SK-N-SH (cell line): ENCODE results near the gene LPCAT1. TPM values are rescaled to one million over a fixed set of nuclear protein-coding genes. Genes with fewer than 3 reads are reported as not detected.

Source experiments
- CTCF ChIA-PET: fragments of 300-600, 350-600 bp; formaldehyde crosslinking; extraction: SDS; loops from one replicate; lab custom pipeline; 2021; lab: Yijun Ruan, JAX
- POLR2A ChIA-PET: fragments of 350-600 bp; sonication (Branson Sonifier 250); formaldehyde crosslinking; extraction: SDS; loops from one replicate; lab custom pipeline; 2020; ENCODE audit warnings: antibody characterized with exemption, inconsistent platforms; lab: Yijun Ruan, JAX
- DNase-seq: peaks from one replicate; pipeline ENCODE4 v3.0.0; 2012
- H2AFZ ChIP-seq: fragments of 200-600 bp; sonication (generic); 2 replicates; pipeline ENCODE4 v1.8.1; 2016; ENCODE audit warnings: antibody characterized with exemption, mild to moderate bottlenecking, low read depth
- H3F3A ChIP-seq: fragments of 200-600 bp; sonication (generic); replicated peaks from 2 replicates; pipeline ENCODE3; 2016; ENCODE audit warnings: antibody characterized with exemption, mild to moderate bottlenecking; ENCODE audit not compliant: insufficient read depth
- H3K27ac ChIP-seq, 2 experiments: fragments of 200-500 bp in 1 of 2; fragments of 200-600 bp in 1 of 2; sonication (Bioruptor generic) in 1 of 2; sonication (generic), shearing (Covaris generic) in 1 of 2; 2 replicates each; pipeline versions ENCODE4 v1.5.1 to v1.6.1; 2014 to 2016; ENCODE audit warnings: low read depth in 2 of 2, inconsistent platforms in 1 of 2, low read length in 1 of 2, mild to moderate bottlenecking in 1 of 2, mixed read lengths in 1 of 2
- H3K27me3 ChIP-seq: fragments of 200-600 bp; sonication (generic), shearing (Covaris generic); 2 replicates; pipeline ENCODE4 v1.6.1; 2016; ENCODE audit warnings: mixed run types; ENCODE audit not compliant: insufficient read depth
- H3K36me3 ChIP-seq, 2 experiments: fragments of 200-500 bp in 1 of 2; fragments of 200-600 bp in 1 of 2; sonication (Bioruptor generic) in 1 of 2; sonication (generic) in 1 of 2; replicated peaks in 1 of 2; 2 replicates each; pipeline versions ENCODE3 to v1.5.1; 2014 to 2016; ENCODE audit warnings: low read length in 1 of 2, mild to moderate bottlenecking in 1 of 2; ENCODE audit not compliant: insufficient read depth in 2 of 2, control insufficient read depth in 1 of 2
- H3K4me1 ChIP-seq, 2 experiments: fragments of 200-500 bp in 1 of 2; fragments of 200-600 bp in 1 of 2; sonication (Bioruptor generic) in 1 of 2; sonication (generic), shearing (Covaris generic) in 1 of 2; 2 replicates each; pipeline versions ENCODE4 v1.5.1 to v1.6.1; 2014 to 2016; ENCODE audit warnings: low read depth in 1 of 2, low read length in 1 of 2, mixed run types in 1 of 2; ENCODE audit not compliant: insufficient read depth in 2 of 2, control insufficient read depth in 1 of 2
- H3K4me2 ChIP-seq: fragments of 200-600 bp; sonication (generic), shearing (Covaris generic); 2 replicates; pipeline ENCODE4 v1.6.1; 2017; ENCODE audit warnings: mixed run types
- H3K4me3 ChIP-seq, 2 experiments: fragments of 200-500 bp in 1 of 2; fragments of 200-600 bp in 1 of 2; sonication (Bioruptor generic) in 1 of 2; sonication (generic), shearing (Covaris generic) in 1 of 2; 2 replicates each; pipeline versions ENCODE4 v1.5.1 to v1.8.1; 2014 to 2016; ENCODE audit warnings: low read depth in 2 of 2, inconsistent platforms in 1 of 2, low read length in 1 of 2, mild to moderate bottlenecking in 1 of 2, mixed read lengths in 1 of 2, moderate library complexity in 1 of 2
- H3K79me2 ChIP-seq: fragments of 200-600 bp; sonication (generic); 2 replicates; pipeline ENCODE4 v1.8.1; 2017; ENCODE audit warnings: mild to moderate bottlenecking; ENCODE audit not compliant: insufficient read depth
- H3K9ac ChIP-seq: fragments of 200-600 bp; sonication (generic); 2 replicates; pipeline ENCODE4 v1.6.1; 2017; ENCODE audit warnings: mixed run types
- H3K9me2 ChIP-seq: fragments of 200-600 bp; sonication (generic); 2 replicates; pipeline ENCODE4 v1.6.1; 2017; ENCODE audit warnings: mixed run types
- H3K9me3 ChIP-seq: fragments of 200-600 bp; sonication (generic); 2 replicates; pipeline ENCODE4 v1.6.1; 2017; ENCODE audit warnings: mixed run types, mild to moderate bottlenecking, moderate library complexity
- H4K20me1 ChIP-seq: fragments of 200-600 bp; sonication (generic); 2 replicates; pipeline ENCODE4 v1.6.1; 2017; ENCODE audit warnings: mild to moderate bottlenecking, mixed run types; ENCODE audit not compliant: insufficient read depth
- CTCF ChIP-seq: fragments of 200-600 bp; sonication (generic); IDR thresholded peaks from 2 replicates; pipeline ENCODE4 v1.6.1; 2017; ENCODE audit warnings: antibody characterized with exemption, mild to moderate bottlenecking, moderate library complexity
- EP300 ChIP-seq, 2 experiments: IDR thresholded peaks; 2 replicates each; pipeline versions ENCODE4 v1.4.0 to v1.6.1; 2012; ENCODE audit warnings: borderline replicate concordance in 1 of 2, low read depth in 1 of 2, low read length in 1 of 2
- FOXM1 ChIP-seq: IDR thresholded peaks from 2 replicates; pipeline ENCODE4 v1.4.0; 2012; ENCODE audit warnings: low read depth, mild to moderate bottlenecking
- GABPA ChIP-seq: IDR thresholded peaks from 2 replicates; pipeline ENCODE4 v1.4.0; 2012; ENCODE audit warnings: low read depth, mild to moderate bottlenecking
- JUND ChIP-seq: IDR thresholded peaks from 2 replicates; pipeline ENCODE4 v1.4.0; 2012
- MXI1 ChIP-seq: IDR thresholded peaks from 2 replicates; pipeline ENCODE4 v1.6.1; 2012; ENCODE audit warnings: mild to moderate bottlenecking, low read depth, low read length, improper control_type of control experiment
- NFIC ChIP-seq: IDR thresholded peaks from 2 replicates; pipeline ENCODE4 v1.4.0; 2012; ENCODE audit warnings: borderline replicate concordance
- NRF1 ChIP-seq: IDR thresholded peaks from 2 replicates; pipeline ENCODE4 v1.6.1; 2012; ENCODE audit warnings: low read depth, mild to moderate bottlenecking, low read length
- PBX3 ChIP-seq: IDR thresholded peaks from 2 replicates; pipeline ENCODE4; 2012
- POLR2AphosphoS5 ChIP-seq: IDR thresholded peaks from 2 replicates; pipeline ENCODE4 v1.6.1; 2012; ENCODE audit warnings: low read depth, low read length
- RAD21 ChIP-seq: IDR thresholded peaks from 2 replicates; pipeline ENCODE4 v1.6.1; 2012; ENCODE audit warnings: mild to moderate bottlenecking, low read length
- RCOR1 ChIP-seq: fragments of 150-350 bp; IDR thresholded peaks from 2 replicates; pipeline ENCODE4 v1.6.1; 2017; ENCODE audit warnings: antibody characterized with exemption, low read length
- REST ChIP-seq: IDR thresholded peaks from 2 replicates; pipeline ENCODE4 v1.6.1; 2012; ENCODE audit warnings: mild to moderate bottlenecking, low read depth, low read length, moderate library complexity
- RFX5 ChIP-seq: IDR thresholded peaks from 2 replicates; pipeline ENCODE4 v1.6.1; 2012; ENCODE audit warnings: mild to moderate bottlenecking, improper control_type of control experiment, low read length
- RXRA ChIP-seq: IDR thresholded peaks from 2 replicates; pipeline ENCODE4 v1.4.0; 2012; ENCODE audit warnings: low read depth, mild to moderate bottlenecking, borderline replicate concordance
- SIN3A ChIP-seq: IDR thresholded peaks from 2 replicates; pipeline ENCODE4 v1.6.1; 2012; ENCODE audit warnings: low read depth, mild to moderate bottlenecking, low read length, moderate library complexity, borderline replicate concordance
- TAF1 ChIP-seq: IDR thresholded peaks from 2 replicates; pipeline ENCODE4 v1.6.1; 2012; ENCODE audit warnings: low read depth, mild to moderate bottlenecking, low read length, moderate library complexity, borderline replicate concordance
- TEAD4 ChIP-seq: IDR thresholded peaks from 2 replicates; pipeline ENCODE4 v1.4.0; 2012; ENCODE audit warnings: mild to moderate bottlenecking, borderline replicate concordance; ENCODE audit not compliant: insufficient read depth
- YY1 ChIP-seq: IDR thresholded peaks from 2 replicates; pipeline ENCODE4 v1.4.0; 2012; ENCODE audit warnings: low read depth, mild to moderate bottlenecking
- WGBS: methylation state at CpG from one replicate; pipeline ENCODE4 v1.1.6; 2017; ENCODE audit warnings: low lambda C conversion rate; 5-methylcytosine and 5-hydroxymethylcytosine counted together
- polyA plus RNA-seq, 3 experiments: library from polyadenylated mRNA; depleted of rRNA; stranded (reverse); fragments of >200 nt; gene quantifications; 2 replicates each; pipeline ENCODE4 v1.2.3, GENCODE V29; 2012

Gene LPCAT1
- polyA plus RNA-seq, 1 of the 3 experiments (the other 2 are of a cell fraction): 42.3 TPM

GRCh38 chr5:1554410-1554967, 30.7 kb upstream of the LPCAT1 start:
- no peaks in the 10 kb centered on the region for H3K9me2 ChIP-seq
- H4K20me1 ChIP-seq: no peaks in the 10 kb centered on the region
- H3K4me2 ChIP-seq: no peak overlapping the region
- TF ChIP-seq RXRA (no peak), TEAD4 (no peak), REST (no peak), CTCF (no peak), POLR2AphosphoS5 (no peak), RFX5 (no peak), SIN3A (no peak), RCOR1 (no peak), FOXM1 (no peak), JUND (no peak), YY1 (no peak), PBX3 (no peak), GABPA (no peak), TAF1 (no peak), RAD21 (no peak), MXI1 (no peak), NRF1 (no peak), EP300 (IDR thresholded peaks at IDR 0.05; ENCODE audit: borderline replicate concordance in 1 of 2, low read depth in 1 of 2, low read length in 1 of 2) (no peak), NFIC (no peak)
- TF ChIP-seq, all 33 proteins: peak for 0
- WGBS: 75% methylated on average over 9 of the region's 11 CpGs
- peaks cover 7% of the 10 kb centered on the region for H3K27me3 ChIP-seq
- no peaks in the 10 kb centered on the region for H3K79me2 ChIP-seq
- CTCF ChIA-PET: no interaction called here
- no peak overlapping the region for H3K9ac ChIP-seq
- no peaks in the 10 kb centered on the region for H3K36me3 ChIP-seq
- no peak overlapping the region for H3K4me3 ChIP-seq
- POLR2A ChIA-PET: no interaction called here
- no peaks in the 10 kb centered on the region for H3F3A ChIP-seq
- no peaks in the 10 kb centered on the region for H3K9me3 ChIP-seq
- no peak for DNase-seq
- H3K27ac ChIP-seq: no peak overlapping the region
- no peaks in the 10 kb centered on the region for H3K4me1 ChIP-seq
- no peak overlapping the region for H2AFZ ChIP-seq
